A549 (cell line): ENCODE measurements around the gene CDKN3. TPM values are rescaled to one million over a fixed set of nuclear protein-coding genes. Genes with fewer than 3 reads are reported as not detected.
"Not testable (repeated sequence)": the region's sequence is repeated elsewhere in the genome, so short reads cannot be mapped to it uniquely, and the experiment has no call there.

Experiments used
- ATAC-seq, 2 experiments: fragments of 200-7000 bp in 1 of 2; fragments of >200 bp in 1 of 2; cut with Nextera tagmentation in 1 of 2; cut with Tn5 transposase in 1 of 2; 3 replicates each; pipeline versions ENCODE4 v1.8.0 to v1.9.1; 2018 to 2020; ENCODE audit warnings: mild to moderate bottlenecking in 1 of 2, moderate library complexity in 1 of 2
- CTCF ChIA-PET: fragments of 300-600 bp; sonication (Branson Sonifier 250); formaldehyde crosslinking; extraction: SDS; loops from one replicate; lab custom pipeline; 2021; ENCODE audit warnings: antibody characterized with exemption, inconsistent platforms; lab: Yijun Ruan, JAX
- POLR2A ChIA-PET: fragments of 350-600 bp; formaldehyde crosslinking; extraction: SDS; loops from one replicate; lab custom pipeline; 2021; ENCODE audit warnings: antibody characterized with exemption, inconsistent platforms; lab: Yijun Ruan, JAX
- DNase-seq, 2 experiments: peaks; one replicate each; pipeline versions ENCODE4 v3.0.0 to v3.0.0-alpha.2; 2011 to 2016; ENCODE audit warnings: low read depth in 1 of 2, low spot score in 1 of 2
- FAIRE-seq: peaks from 2 replicates; lab custom pipeline; 2011; peaks lifted over from hg19 to GRCh38; lab: Jason Lieb, UNC
- H3K27ac ChIP-seq, 2 experiments: fragments of >200 bp; sonication (Bioruptor Twin); formaldehyde crosslinking; 3 replicates each; pipeline ENCODE4 v1.5.1; 2016 to 2017
- H3K4me1 ChIP-seq: fragments of >200 bp; sonication (Bioruptor Twin); formaldehyde crosslinking; 3 replicates; pipeline ENCODE4 v1.6.1; 2016
- H3K4me2 ChIP-seq: fragments of >200 bp; sonication (Bioruptor Twin); formaldehyde crosslinking; 3 replicates; pipeline ENCODE4 v1.6.1; 2016
- H3K4me3 ChIP-seq: fragments of >200 bp; sonication (Bioruptor Twin); formaldehyde crosslinking; 3 replicates; pipeline ENCODE4 v1.5.1; 2016
- H3K9me3 ChIP-seq: fragments of >200 bp; sonication (Bioruptor Twin); formaldehyde crosslinking; 3 replicates; pipeline ENCODE4 v1.6.1; 2016
- BHLHE40 ChIP-seq: IDR thresholded peaks from 2 replicates; pipeline ENCODE4 v1.6.1; 2012; ENCODE audit warnings: low read depth, low read length, inconsistent platforms
- CBX2 ChIP-seq: fragments of 200-600 bp; sonication (generic); IDR thresholded peaks from 2 replicates; pipeline ENCODE4 v1.6.1; 2016; ENCODE audit warnings: low read depth, mild to moderate bottlenecking, borderline replicate concordance
- EHMT2 ChIP-seq: fragments of 200-600 bp; sonication (generic); IDR thresholded peaks from 2 replicates; pipeline ENCODE4 v1.6.1; 2016; ENCODE audit warnings: antibody characterized with exemption, low read depth, mild to moderate bottlenecking, moderate library complexity
- FOXS1 ChIP-seq: fragments of 250-450 bp; sonication (Bioruptor Pico); IDR thresholded peaks from 2 replicates; pipeline ENCODE4 v1.5.0; 2020; ENCODE audit warnings: mild to moderate bottlenecking, moderate library complexity
- HEYL ChIP-seq: fragments of 250-450 bp; sonication (Bioruptor Pico); IDR thresholded peaks from 2 replicates; pipeline ENCODE4 v1.8.0; 2021; ENCODE audit warnings: mild to moderate bottlenecking, moderate library complexity
- JUNB ChIP-seq: fragments of >200 bp; sonication (Bioruptor Twin); formaldehyde crosslinking; IDR thresholded peaks from 2 replicates; pipeline ENCODE4 v1.6.1; 2016
- MAFK ChIP-seq: fragments of 450-650 bp; IDR thresholded peaks from 2 replicates; pipeline ENCODE4 v1.6.1; 2014; ENCODE audit not compliant: partially characterized antibody
- MYC ChIP-seq: IDR thresholded peaks from 2 replicates; pipeline ENCODE4 v1.6.1; 2012; ENCODE audit warnings: mild to moderate bottlenecking, inconsistent platforms, low read length, improper control_type of control experiment, borderline replicate concordance
- NPAS2 ChIP-seq: fragments of 250-450 bp; sonication (Bioruptor Pico); IDR thresholded peaks from 2 replicates; pipeline ENCODE4 v1.8.0; 2022; ENCODE audit warnings: mild to moderate bottlenecking, moderate library complexity, borderline replicate concordance
- POLR2A ChIP-seq: IDR thresholded peaks from 2 replicates; pipeline ENCODE4 v1.6.1; 2012; ENCODE audit warnings: mild to moderate bottlenecking, low read length
- RNF2 ChIP-seq: fragments of 200-600 bp; sonication (generic); IDR thresholded peaks from 2 replicates; pipeline ENCODE4 v1.6.1; 2016; ENCODE audit warnings: low read depth, mild to moderate bottlenecking, antibody characterized with exemption, moderate library complexity, borderline replicate concordance
- TFCP2L1 ChIP-seq: fragments of 250-450 bp; sonication (Bioruptor Pico); IDR thresholded peaks from 2 replicates; pipeline ENCODE4 v1.5.0; 2021; ENCODE audit warnings: mild to moderate bottlenecking
- ZC3H11A ChIP-seq: fragments of 450-650 bp; IDR thresholded peaks from 2 replicates; pipeline ENCODE4 v1.6.1; 2014; ENCODE audit warnings: antibody characterized with exemption, mild to moderate bottlenecking
- ZFP36 ChIP-seq: fragments of 450-650 bp; IDR thresholded peaks from 2 replicates; pipeline ENCODE4 v1.6.1; 2014; ENCODE audit warnings: borderline replicate concordance; ENCODE audit not compliant: partially characterized antibody
- ZSCAN20 ChIP-seq: fragments of 250-450 bp; sonication (Bioruptor Pico); IDR thresholded peaks from 2 replicates; pipeline ENCODE4 v1.8.0; 2022; ENCODE audit warnings: mild to moderate bottlenecking, moderate library complexity
- WGBS: methylation state at CpG from one replicate; pipeline ENCODE4 v1.1.6; 2017; ENCODE audit errors: missing lambda C conversion rate; 5-methylcytosine and 5-hydroxymethylcytosine counted together
- polyA plus RNA-seq, 4 experiments: library from polyadenylated mRNA; depleted of rRNA in 3 of 4; stranded (reverse); fragments of >200 nt; fragmentation: RNase III in 1 of 4; extraction: RNeasy Plus Mini Kit Qiagen cat#74134 plus additional on column Dnase treatment in 1 of 4; gene quantifications; 2 replicates in 3 of 4; 3 replicates in 1 of 4; pipeline ENCODE4 v1.2.3, GENCODE V29; 2011 to 2017
- TF ChIP-seq, protein P1 (sequence below): fragments of 200-600 bp; sonication (generic); IDR thresholded peaks from 2 replicates; pipeline ENCODE4 v1.6.1; 2016; ENCODE audit warnings: antibody characterized with exemption, mild to moderate bottlenecking, moderate library complexity
- TF ChIP-seq, protein P2 (sequence below): fragments of >200 bp; sonication (Bioruptor Twin); formaldehyde crosslinking; IDR thresholded peaks from 3 replicates; pipeline ENCODE4 v1.6.1; 2016

Gene CDKN3
- polyA plus RNA-seq, 2 of the 4 experiments (the other 2 are of a cell fraction): 67.4 to 154 TPM

DNA sequence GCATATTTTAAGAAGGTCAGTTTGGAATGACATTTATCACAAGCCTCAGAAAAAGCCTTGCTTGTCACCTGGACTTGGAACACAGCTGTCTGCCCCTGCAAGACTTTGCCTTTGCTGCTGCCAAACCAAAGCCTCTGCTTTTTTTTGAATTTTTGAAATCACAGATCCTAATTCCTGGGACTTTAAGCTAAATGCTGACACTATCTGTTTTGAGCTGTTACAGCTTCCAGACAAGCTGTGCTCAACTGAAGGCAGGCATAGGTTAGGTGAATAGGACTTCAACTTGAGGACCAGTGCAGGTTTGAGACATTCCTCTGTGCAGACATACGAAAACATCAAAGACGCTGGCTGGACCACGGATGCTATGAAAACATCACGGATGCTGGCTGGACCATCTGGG is 11.3 kb upstream of the CDKN3 start:
- TF ChIP-seq MAFK (peak; percentile 3), MYC (no peak)
- Histone ChIP-seq H3K4me1 (no peaks in the 10 kb centered on the region), H3K9me3 (no peaks in the 10 kb centered on the region), H3K4me3 (no peak overlapping the region), H3K4me2 (no peak overlapping the region), H3K27ac (no peak overlapping the region)
- ChIA-PET CTCF (interaction anchor here (1.0 kb wide), 1 partner anchor 420 kb away, joined by 3 read pairs; no protein-coding TSS in a partner anchor), POLR2A (no interaction called here)
- WGBS: 97% methylated on average over 4 of the region's 4 CpGs
- no peak for ATAC-seq
- no peak for DNase-seq
- FAIRE-seq: no peak

DNA sequence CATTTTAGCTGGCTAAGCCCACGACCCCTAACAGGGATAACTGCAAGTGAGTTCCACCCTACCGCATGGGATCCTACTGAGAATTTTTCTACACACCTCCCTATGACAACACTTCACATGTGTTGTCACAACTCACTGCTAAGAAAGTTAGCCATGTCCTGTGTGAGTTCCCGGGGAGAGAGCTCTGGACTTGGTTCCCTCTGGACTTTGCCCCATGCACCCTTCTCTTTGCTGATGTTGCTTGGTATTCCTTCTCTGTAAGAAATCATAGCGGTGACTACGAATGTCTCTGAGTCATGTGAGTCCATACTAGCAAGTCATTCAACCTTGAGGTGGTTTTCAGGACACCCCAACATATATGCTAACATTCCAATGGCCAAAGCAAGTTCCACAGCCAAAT is 9.5 kb upstream of the CDKN3 start:
- Histone ChIP-seq H3K4me3 (no peak overlapping the region), H3K9me3 (no peaks in the 10 kb centered on the region), H3K4me2 (no peak overlapping the region), H3K27ac (no peak overlapping the region), H3K4me1 (no peaks in the 10 kb centered on the region)
- TF ChIP-seq MYC (no peak), FOXS1 (no peak), ZSCAN20 (CRISPR knock-in tag) (no peak), ZC3H11A (no peak), TFCP2L1 (CRISPR knock-in tag) (no peak), EHMT2 (no peak)
- TF ChIP-seq, protein P1, sequence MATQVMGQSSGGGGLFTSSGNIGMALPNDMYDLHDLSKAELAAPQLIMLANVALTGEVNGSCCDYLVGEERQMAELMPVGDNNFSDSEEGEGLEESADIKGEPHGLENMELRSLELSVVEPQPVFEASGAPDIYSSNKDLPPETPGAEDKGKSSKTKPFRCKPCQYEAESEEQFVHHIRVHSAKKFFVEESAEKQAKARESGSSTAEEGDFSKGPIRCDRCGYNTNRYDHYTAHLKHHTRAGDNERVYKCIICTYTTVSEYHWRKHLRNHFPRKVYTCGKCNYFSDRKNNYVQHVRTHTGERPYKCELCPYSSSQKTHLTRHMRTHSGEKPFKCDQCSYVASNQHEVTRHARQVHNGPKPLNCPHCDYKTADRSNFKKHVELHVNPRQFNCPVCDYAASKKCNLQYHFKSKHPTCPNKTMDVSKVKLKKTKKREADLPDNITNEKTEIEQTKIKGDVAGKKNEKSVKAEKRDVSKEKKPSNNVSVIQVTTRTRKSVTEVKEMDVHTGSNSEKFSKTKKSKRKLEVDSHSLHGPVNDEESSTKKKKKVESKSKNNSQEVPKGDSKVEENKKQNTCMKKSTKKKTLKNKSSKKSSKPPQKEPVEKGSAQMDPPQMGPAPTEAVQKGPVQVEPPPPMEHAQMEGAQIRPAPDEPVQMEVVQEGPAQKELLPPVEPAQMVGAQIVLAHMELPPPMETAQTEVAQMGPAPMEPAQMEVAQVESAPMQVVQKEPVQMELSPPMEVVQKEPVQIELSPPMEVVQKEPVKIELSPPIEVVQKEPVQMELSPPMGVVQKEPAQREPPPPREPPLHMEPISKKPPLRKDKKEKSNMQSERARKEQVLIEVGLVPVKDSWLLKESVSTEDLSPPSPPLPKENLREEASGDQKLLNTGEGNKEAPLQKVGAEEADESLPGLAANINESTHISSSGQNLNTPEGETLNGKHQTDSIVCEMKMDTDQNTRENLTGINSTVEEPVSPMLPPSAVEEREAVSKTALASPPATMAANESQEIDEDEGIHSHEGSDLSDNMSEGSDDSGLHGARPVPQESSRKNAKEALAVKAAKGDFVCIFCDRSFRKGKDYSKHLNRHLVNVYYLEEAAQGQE: no peak
- TF ChIP-seq, protein P2, sequence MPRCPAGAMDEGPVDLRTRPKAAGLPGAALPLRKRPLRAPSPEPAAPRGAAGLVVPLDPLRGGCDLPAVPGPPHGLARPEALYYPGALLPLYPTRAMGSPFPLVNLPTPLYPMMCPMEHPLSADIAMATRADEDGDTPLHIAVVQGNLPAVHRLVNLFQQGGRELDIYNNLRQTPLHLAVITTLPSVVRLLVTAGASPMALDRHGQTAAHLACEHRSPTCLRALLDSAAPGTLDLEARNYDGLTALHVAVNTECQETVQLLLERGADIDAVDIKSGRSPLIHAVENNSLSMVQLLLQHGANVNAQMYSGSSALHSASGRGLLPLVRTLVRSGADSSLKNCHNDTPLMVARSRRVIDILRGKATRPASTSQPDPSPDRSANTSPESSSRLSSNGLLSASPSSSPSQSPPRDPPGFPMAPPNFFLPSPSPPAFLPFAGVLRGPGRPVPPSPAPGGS: no peak
- no peak for DNase-seq
- CTCF ChIA-PET: interaction anchor here (0.9 to 2.8 kb wide), 5 partner anchors 12 to 386 kb away, joined by 3 to 12 read pairs (median 3); no protein-coding TSS in a partner anchor
- WGBS: 48% methylated on average over 5 of the region's 5 CpGs
- no peak for FAIRE-seq
- POLR2A ChIA-PET: no interaction called here
- ATAC-seq: peak; percentile 27 to 39; a peak in 4 of 6 replicates

DNA sequence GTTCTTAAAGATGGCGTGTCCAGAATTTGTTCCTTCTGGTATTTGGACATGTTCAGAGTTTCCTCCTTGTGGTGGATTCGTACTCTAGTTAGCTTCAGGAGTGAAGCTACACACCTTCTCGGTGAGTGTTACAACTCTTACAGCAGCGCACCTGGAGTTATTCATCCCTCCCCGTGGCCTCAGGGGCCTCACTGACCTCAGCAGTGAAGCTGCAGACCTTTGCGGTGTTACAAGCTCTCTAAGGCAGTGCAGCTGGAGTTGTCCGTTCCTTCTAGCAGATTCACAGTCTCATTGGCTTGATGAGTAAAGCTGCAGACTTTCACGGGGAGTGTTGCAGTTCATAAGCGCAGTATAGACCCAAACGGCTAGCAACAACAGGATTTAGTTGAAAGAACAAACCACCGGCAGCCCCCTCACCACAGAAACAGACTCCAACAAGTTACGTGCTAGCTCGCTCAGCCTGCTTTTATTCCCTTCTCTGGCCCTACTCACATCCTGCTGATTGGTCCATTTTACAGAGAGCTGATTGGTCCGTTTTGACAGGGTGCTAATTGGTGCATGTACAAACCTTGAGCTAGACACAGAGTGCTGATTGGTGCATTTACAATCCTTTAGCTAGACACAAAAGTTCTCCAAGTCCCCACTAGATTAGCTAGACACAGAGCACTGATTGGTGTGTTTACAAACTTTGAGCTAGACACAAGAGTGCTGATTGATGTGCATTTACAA is 4.5 kb upstream of the CDKN3 start:
- Histone ChIP-seq H3K27ac (no peak overlapping the region), H3K4me3 (no peak overlapping the region), H3K9me3 (no peaks in the 10 kb centered on the region), H3K4me2 (no peak overlapping the region), H3K4me1 (no peaks in the 10 kb centered on the region)
- no peak for ATAC-seq
- 79% methylated on average over 14 of the region's 14 CpGs for WGBS
- ChIA-PET POLR2A (no interaction called here), CTCF (interaction anchor here (0.7 to 1.4 kb wide), 5 partner anchors 9 to 27 kb away, joined by 3 to 4 read pairs (median 3); no protein-coding TSS in a partner anchor)
- DNase-seq: no peak
- FAIRE-seq: no peak
- TF ChIP-seq ZFP36: no peak
- TF ChIP-seq TFCP2L1 (CRISPR knock-in tag): no peak
- no peak for TF ChIP-seq CBX2
- no peak for TF ChIP-seq POLR2A
- no peak for TF ChIP-seq JUNB
- TF ChIP-seq, protein P1: no peak
- TF ChIP-seq MAFK: no peak
- TF ChIP-seq NPAS2 (CRISPR knock-in tag): no peak
- TF ChIP-seq RNF2: no peak
- no peak for TF ChIP-seq MYC
- no peak for TF ChIP-seq HEYL (CRISPR knock-in tag)
- no peak for TF ChIP-seq BHLHE40

DNA sequence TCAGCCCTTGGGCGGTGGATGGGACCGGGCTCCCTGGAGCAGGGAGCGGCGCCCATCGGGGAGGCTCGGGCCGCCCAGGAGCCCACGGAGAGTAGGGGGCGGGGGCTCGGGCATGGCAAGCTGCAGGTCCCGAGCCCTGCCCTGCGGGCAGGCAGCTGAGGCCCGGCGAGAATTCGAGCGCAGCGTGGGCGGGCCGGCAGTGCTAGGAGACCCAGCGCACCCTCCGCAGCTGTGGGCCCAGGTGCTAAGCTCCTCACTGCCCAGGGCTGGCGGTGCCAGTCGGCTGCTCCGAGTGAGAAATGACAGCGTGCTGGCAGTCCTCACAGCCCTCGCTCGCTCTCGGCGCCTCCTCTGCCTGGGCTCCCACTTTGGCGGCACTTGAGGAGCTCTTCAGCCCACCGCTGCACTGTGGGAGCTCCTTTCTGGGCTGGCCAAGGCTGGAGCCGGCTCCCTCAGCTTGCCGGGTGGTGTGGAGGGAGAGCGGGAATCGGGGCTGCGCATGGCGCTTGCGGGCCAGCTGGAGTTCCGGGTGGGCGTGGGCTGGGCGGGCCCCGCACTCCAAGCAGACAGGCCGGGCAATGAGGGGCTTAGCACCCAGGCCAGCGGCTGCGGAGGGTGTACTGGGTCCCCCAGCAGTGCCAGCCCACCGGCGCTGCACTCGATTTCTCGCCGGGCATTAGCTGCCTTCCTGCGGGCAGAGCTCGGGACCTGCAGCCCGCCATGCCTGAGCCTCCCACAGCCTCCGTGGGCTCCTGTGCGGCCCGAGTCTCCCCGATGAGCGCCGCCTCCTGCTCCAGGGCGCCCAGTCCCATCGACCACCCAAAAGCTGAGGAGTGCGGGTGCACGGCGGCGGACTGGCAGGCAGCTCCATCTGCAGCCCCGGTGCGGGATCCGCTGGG is 3.6 kb upstream of the CDKN3 start:
- POLR2A ChIA-PET, H3K4me2 ChIP-seq, H3K4me1 ChIP-seq, H3K9me3 ChIP-seq, H3K27ac ChIP-seq, DNase-seq, ATAC-seq, FAIRE-seq, H3K4me3 ChIP-seq: not testable (repeated sequence)
- CTCF ChIA-PET: interaction anchor here (0.7 to 1.4 kb wide), 6 partner anchors 13 to 169 kb away, joined by 3 to 4 read pairs (median 3); no protein-coding TSS in a partner anchor
- 90% methylated on average over 38 of the region's 68 CpGs for WGBS
